Coronary artery (tissue), 2 donors: ENCODE measurements around the gene MSANTD3.

Source experiments
- DNase-seq: peaks from one replicate; pipeline ENCODE4 v3.0.0-alpha.2; 2017; ENCODE audit warnings: low spot score
- H3K27ac ChIP-seq, 2 donors: fragments of 200-600 bp; sonication (generic); one replicate each; pipeline ENCODE4 v1.5.1; 2016 to 2019
- H3K4me3 ChIP-seq: fragments of 200-600 bp; sonication (generic); 2 replicates; pipeline ENCODE4 v1.5.1; 2016; ENCODE audit warnings: mild to moderate bottlenecking, moderate library complexity
- CTCF ChIP-seq: fragments of 200-600 bp; sonication (generic); IDR thresholded peaks from one replicate; pipeline ENCODE4 v1.5.1; 2019; ENCODE audit warnings: antibody characterized with exemption

Gene MSANTD3

GRCh38 chr9:100488177-100488576 is 61.2 kb downstream of the MSANTD3 start:
- no peak for TF ChIP-seq CTCF
- H3K4me3 ChIP-seq, result no peak overlapping the region
- no peak overlapping the region for H3K27ac ChIP-seq
- DNase-seq, result no peak

GRCh38 chr9:100489836-100490235 is 62.9 kb downstream of the MSANTD3 start:
- Histone ChIP-seq H3K4me3 (no peak overlapping the region), H3K27ac (no peak overlapping the region)
- DNase-seq, result no peak
- no peak for TF ChIP-seq CTCF

GRCh38 chr9:100492952-100493351 is 66.0 kb downstream of the MSANTD3 start:
- no peak for TF ChIP-seq CTCF
- no peak overlapping the region for H3K4me3 ChIP-seq
- DNase-seq, result no peak
- no peak overlapping the region for H3K27ac ChIP-seq

- Histone ChIP-seq H3K27ac (no peak overlapping the region), H3K4me3 (no peak overlapping the region)
- TF ChIP-seq CTCF, result no peak
- no peak for DNase-seq
These were observed 71.6 kb downstream of the MSANTD3 start for GRCh38 chr9:100498592-100498991.

GRCh38 chr9:100499460-100499859 is 72.5 kb downstream of the MSANTD3 start:
- Histone ChIP-seq H3K4me3 (no peak overlapping the region), H3K27ac (no peak overlapping the region)
- no peak for TF ChIP-seq CTCF
- DNase-seq, result no peak

GRCh38 chr9:100499866-100500265 is 72.9 kb downstream of the MSANTD3 start:
- DNase-seq, result no peak
- Histone ChIP-seq H3K27ac (no peak overlapping the region), H3K4me3 (no peak overlapping the region)
- TF ChIP-seq CTCF, result no peak
